Smooth muscle cell (in vitro differentiated cells): ENCODE data around the gene FAM151B. TPM values are rescaled to one million over a fixed set of nuclear protein-coding genes. Genes with fewer than 3 reads are reported as not detected.
"Not testable (repeated sequence)": the region's sequence is repeated elsewhere in the genome, so short reads cannot be mapped to it uniquely, and the experiment has no call there.

Experiments
- DNase-seq: peaks from one replicate; lab custom pipeline; 2025; ENCODE audit not compliant: unreplicated experiment; lab: John Stamatoyannopoulos, UW
- H2AFZ ChIP-seq: fragments of 200-600 bp; sonication (generic); 2 replicates; pipeline ENCODE4 v1.6.0; 2016; ENCODE audit warnings: antibody characterized with exemption, low read depth, mild to moderate bottlenecking
- H3F3A ChIP-seq: fragments of 200-600 bp; sonication (generic); 2 replicates; pipeline ENCODE4 v1.6.0; 2017; ENCODE audit warnings: antibody characterized with exemption, low read depth
- H3K27ac ChIP-seq: fragments of 200-600 bp; sonication (generic); 2 replicates; pipeline ENCODE4 v1.5.1; 2016; ENCODE audit warnings: low read depth, mild to moderate bottlenecking
- H3K27me3 ChIP-seq: fragments of 200-600 bp; sonication (generic); 2 replicates; pipeline ENCODE4 v1.6.1; 2016; ENCODE audit warnings: low read depth, mild to moderate bottlenecking
- H3K36me3 ChIP-seq: fragments of 200-600 bp; sonication (generic); 2 replicates; pipeline ENCODE4 v1.5.1; 2016; ENCODE audit warnings: low read depth
- H3K4me1 ChIP-seq: fragments of 200-600 bp; sonication (generic); 2 replicates; pipeline ENCODE4 v1.5.1; 2016; ENCODE audit warnings: low read depth
- H3K4me2 ChIP-seq: fragments of 200-600 bp; sonication (generic); 2 replicates; pipeline ENCODE4 v1.6.0; 2016; ENCODE audit warnings: mild to moderate bottlenecking
- H3K4me3 ChIP-seq: fragments of 200-600 bp; sonication (generic); 2 replicates; pipeline ENCODE4 v1.5.1; 2016; ENCODE audit warnings: mild to moderate bottlenecking
- H3K79me2 ChIP-seq: fragments of 200-600 bp; sonication (generic); 2 replicates; pipeline ENCODE4 v1.6.0; 2016; ENCODE audit warnings: low read depth, mild to moderate bottlenecking
- H3K9ac ChIP-seq: fragments of 200-600 bp; sonication (generic); 2 replicates; pipeline ENCODE4 v1.6.0; 2016; ENCODE audit warnings: low read depth
- H3K9me3 ChIP-seq: fragments of 200-600 bp; sonication (generic); replicated peaks from 2 replicates; pipeline ENCODE4 v1.5.1; 2016; ENCODE audit warnings: low read depth
- H4K20me1 ChIP-seq: fragments of 200-600 bp; sonication (generic); 2 replicates; pipeline ENCODE4 v1.6.0; 2016; ENCODE audit warnings: low read depth
- whole genome bisulfite sequencing: methylation state at CpG from one replicate; pipeline ENCODE4 v1.1.7; 2016; ENCODE audit warnings: low lambda C conversion rate; 5-methylcytosine and 5-hydroxymethylcytosine counted together
- polyA plus RNA-seq: library from polyadenylated mRNA; unstranded; fragments of >200 nt; fragmentation: Nextera tagmentation; extraction: Ambion mirVana; gene quantifications from 2 replicates; pipeline ENCODE4 v1.2.1, GENCODE V29; 2016
- total RNA-seq: library from RNA; depleted of rRNA; stranded (reverse); fragments of >200 nt; gene quantifications from 2 replicates; pipeline ENCODE4 v1.2.3, GENCODE V29; 2014
- TF ChIP-seq, protein P1 (sequence below): fragments of 200-600 bp; sonication (generic); IDR thresholded peaks from 2 replicates; pipeline ENCODE4 v1.5.1; 2017; ENCODE audit warnings: borderline replicate concordance, mild to moderate bottlenecking, antibody characterized with exemption; ENCODE audit not compliant: insufficient read depth, poor library complexity, severe bottlenecking

The FAM151B gene
- total and polyA plus RNA-seq, 2 experiments from 2014 or later, result 3.7 to 6.2 TPM

GRCh38 chr5:80468131-80468530 is 19.8 kb upstream of the FAM151B start:
- WGBS, result 94% methylated on average over 1 of the region's 1 CpG
- Histone ChIP-seq H3K36me3 (peaks cover 24% of the 10 kb centered on the region), H3F3A (no peaks in the 10 kb centered on the region), H3K9me3 (no peaks in the 10 kb centered on the region), H3K27ac (peak overlapping the region; percentile 59), H3K4me1 (no peaks in the 10 kb centered on the region), H3K9ac (no peak overlapping the region), H4K20me1 (no peaks in the 10 kb centered on the region), H3K27me3 (no peaks in the 10 kb centered on the region), H3K4me3 (no peak overlapping the region), H2AFZ (no peak overlapping the region), H3K79me2 (no peaks in the 10 kb centered on the region), H3K4me2 (no peak overlapping the region)
- TF ChIP-seq, protein P1, sequence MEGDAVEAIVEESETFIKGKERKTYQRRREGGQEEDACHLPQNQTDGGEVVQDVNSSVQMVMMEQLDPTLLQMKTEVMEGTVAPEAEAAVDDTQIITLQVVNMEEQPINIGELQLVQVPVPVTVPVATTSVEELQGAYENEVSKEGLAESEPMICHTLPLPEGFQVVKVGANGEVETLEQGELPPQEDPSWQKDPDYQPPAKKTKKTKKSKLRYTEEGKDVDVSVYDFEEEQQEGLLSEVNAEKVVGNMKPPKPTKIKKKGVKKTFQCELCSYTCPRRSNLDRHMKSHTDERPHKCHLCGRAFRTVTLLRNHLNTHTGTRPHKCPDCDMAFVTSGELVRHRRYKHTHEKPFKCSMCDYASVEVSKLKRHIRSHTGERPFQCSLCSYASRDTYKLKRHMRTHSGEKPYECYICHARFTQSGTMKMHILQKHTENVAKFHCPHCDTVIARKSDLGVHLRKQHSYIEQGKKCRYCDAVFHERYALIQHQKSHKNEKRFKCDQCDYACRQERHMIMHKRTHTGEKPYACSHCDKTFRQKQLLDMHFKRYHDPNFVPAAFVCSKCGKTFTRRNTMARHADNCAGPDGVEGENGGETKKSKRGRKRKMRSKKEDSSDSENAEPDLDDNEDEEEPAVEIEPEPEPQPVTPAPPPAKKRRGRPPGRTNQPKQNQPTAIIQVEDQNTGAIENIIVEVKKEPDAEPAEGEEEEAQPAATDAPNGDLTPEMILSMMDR, result no peak
- DNase-seq, result no peak

DNA sequence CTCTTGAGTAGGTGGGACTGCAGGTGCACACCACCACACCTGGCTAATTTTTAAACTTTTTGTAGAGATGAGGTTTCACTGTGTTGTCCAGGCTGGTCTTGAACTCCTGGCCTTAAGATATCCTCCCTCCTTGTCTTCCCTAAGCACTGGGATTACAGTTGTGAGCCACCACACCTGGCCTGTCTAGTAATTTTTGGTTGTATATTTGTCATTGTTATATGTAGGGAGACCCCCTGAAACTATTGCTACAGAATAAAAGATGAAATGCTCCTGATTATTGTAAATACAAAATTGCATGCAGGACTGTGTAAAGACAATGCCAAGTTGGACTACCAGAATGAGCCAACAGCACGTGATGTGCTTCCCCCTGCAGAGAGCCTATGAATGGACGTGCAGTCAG is 17.3 kb upstream of the FAM151B start:
- 100% methylated on average over 2 of the region's 2 CpGs for WGBS
- H4K20me1 ChIP-seq, H3K4me1 ChIP-seq, DNase-seq, H3K27me3 ChIP-seq, H3K4me3 ChIP-seq, H3K9me3 ChIP-seq, H3F3A ChIP-seq, H2AFZ ChIP-seq, H3K79me2 ChIP-seq, H3K9ac ChIP-seq, H3K27ac ChIP-seq, H3K4me2 ChIP-seq: not testable (repeated sequence)
- peaks cover 43% of the 10 kb centered on the region for H3K36me3 ChIP-seq

DNA sequence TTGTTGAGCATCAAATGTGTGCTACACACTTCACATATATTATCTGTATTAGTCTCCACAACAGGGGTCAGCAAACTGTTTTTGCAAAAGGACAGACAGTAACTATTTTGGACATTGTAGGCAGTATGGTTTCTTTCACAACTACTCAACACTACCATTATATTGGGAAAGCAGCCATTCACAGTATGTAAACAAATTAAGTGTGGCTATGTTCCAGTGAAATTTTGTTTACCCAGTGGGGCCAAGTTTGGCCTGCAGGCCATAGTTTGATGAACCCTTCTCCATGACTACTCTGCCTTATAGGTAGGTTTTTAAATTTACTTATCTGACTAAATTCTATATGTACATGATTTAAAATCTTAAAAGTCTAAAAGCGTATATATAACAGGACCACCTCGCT is 13.0 kb upstream of the FAM151B start:
- no peak for DNase-seq
- H3K4me1 ChIP-seq, result no peaks in the 10 kb centered on the region
- no peak overlapping the region for H3K9ac ChIP-seq
- 96% methylated on average over 2 of the region's 2 CpGs for WGBS
- H2AFZ ChIP-seq, result no peak overlapping the region
- peaks cover 42% of the 10 kb centered on the region for H3K36me3 ChIP-seq
- no peak overlapping the region for H3K4me2 ChIP-seq
- no peaks in the 10 kb centered on the region for H3K9me3 ChIP-seq
- TF ChIP-seq, protein P1, result no peak
- no peak overlapping the region for H3K4me3 ChIP-seq
- no peak overlapping the region for H3K27ac ChIP-seq
- no peaks in the 10 kb centered on the region for H3K79me2 ChIP-seq
- no peaks in the 10 kb centered on the region for H3F3A ChIP-seq
- no peaks in the 10 kb centered on the region for H4K20me1 ChIP-seq
- H3K27me3 ChIP-seq, result no peaks in the 10 kb centered on the region

- Histone ChIP-seq H3K4me2 (no peak overlapping the region), H4K20me1 (no peaks in the 10 kb centered on the region), H3K9ac (no peak overlapping the region), H3K79me2 (no peaks in the 10 kb centered on the region), H3K36me3 (peaks cover 43% of the 10 kb centered on the region), H3K9me3 (no peaks in the 10 kb centered on the region), H3K4me1 (no peaks in the 10 kb centered on the region), H3K27ac (peak overlapping the region; percentile 8), H3F3A (no peaks in the 10 kb centered on the region), H3K4me3 (no peak overlapping the region), H3K27me3 (no peaks in the 10 kb centered on the region), H2AFZ (no peak overlapping the region)
- TF ChIP-seq, protein P1, result no peak
- no peak for DNase-seq
Measured at GRCh38 chr5:80479713-80480112, 8.2 kb upstream of the FAM151B start.
